Panc1 (cell line): ENCODE data around the gene ABLIM2. TPM values are rescaled to one million over a fixed set of nuclear protein-coding genes. Genes with fewer than 3 reads are reported as not detected.

Experiments used
- ATAC-seq: fragments of 200-7000 bp; cut with Tn5 transposase; 2 replicates; pipeline ENCODE4 v1.9.1; 2020; ENCODE audit warnings: mild to moderate bottlenecking, moderate library complexity
- BruUV-seq: library from RNA; stranded (reverse); fragments of 400-500 nt; replicated peaks from 2 replicates; lab custom pipeline; 2021; lab: Mats Ljungman, UMichigan
- CTCF ChIA-PET: fragments of 300-600 bp; sonication (Branson Sonifier 250); formaldehyde crosslinking; loops from one replicate; lab custom pipeline; 2022; ENCODE audit warnings: antibody characterized with exemption; lab: Charles Lee
- POLR2A ChIA-PET: fragments of 300-600 bp; sonication (Branson Sonifier 250); formaldehyde crosslinking; loops from one replicate; lab custom pipeline; 2022; ENCODE audit warnings: antibody characterized with exemption; lab: Charles Lee
- DNase-seq: peaks from one replicate; pipeline ENCODE4 v3.0.0-alpha.2; 2010; ENCODE audit warnings: low read depth, low spot score
- H3K27ac ChIP-seq: 2 replicates; pipeline ENCODE4 v1.5.1; 2011; ENCODE audit warnings: mild to moderate bottlenecking, low read length, inconsistent platforms
- H3K27me3 ChIP-seq: fragments of 200-500 bp; sonication (Bioruptor generic); 2 replicates; pipeline ENCODE4 v1.6.0; 2014; ENCODE audit warnings: low read length, inconsistent platforms; ENCODE audit not compliant: control insufficient read depth, insufficient read depth
- H3K36me3 ChIP-seq: fragments of 200-500 bp; sonication (Bioruptor generic); 2 replicates; pipeline ENCODE4 v1.5.1; 2014; ENCODE audit warnings: inconsistent platforms, mild to moderate bottlenecking, low read length, moderate library complexity; ENCODE audit not compliant: control insufficient read depth, insufficient read depth
- H3K4me1 ChIP-seq: 2 replicates; pipeline ENCODE4 v1.5.1; 2011; ENCODE audit warnings: inconsistent platforms, mild to moderate bottlenecking, low read length, moderate library complexity; ENCODE audit not compliant: control insufficient read depth, insufficient read depth
- H3K4me3 ChIP-seq, 2 experiments: 2 replicates each; pipeline ENCODE4 v1.5.1; 2011 to 2012; ENCODE audit warnings: low read depth in 2 of 2, low read length in 2 of 2, mild to moderate bottlenecking in 2 of 2, inconsistent platforms in 1 of 2, moderate library complexity in 1 of 2
- H3K9me3 ChIP-seq: fragments of 200-500 bp; sonication (Bioruptor generic); 2 replicates; pipeline ENCODE4 v1.5.1; 2014; ENCODE audit warnings: low read depth, mild to moderate bottlenecking, inconsistent platforms, low read length, moderate library complexity; ENCODE audit not compliant: control insufficient read depth, insufficient read depth
- CTCF ChIP-seq: fragments of 450-650 bp; IDR thresholded peaks from 2 replicates; pipeline ENCODE4 v1.5.1; 2017; ENCODE audit warnings: mild to moderate bottlenecking
- POLR2AphosphoS5 ChIP-seq: IDR thresholded peaks from 2 replicates; pipeline ENCODE4 v1.6.1; 2012; ENCODE audit warnings: mild to moderate bottlenecking, low read depth, low read length, moderate library complexity
- REST ChIP-seq, 2 experiments: IDR thresholded peaks; 2 replicates each; pipeline ENCODE4 v1.6.1; 2011 to 2012; ENCODE audit warnings: low read depth in 2 of 2, control low read depth in 1 of 2, low read length in 1 of 2, mild to moderate bottlenecking in 1 of 2, moderate library complexity in 1 of 2; ENCODE audit not compliant: insufficient read depth in 1 of 2
- SIN3A ChIP-seq: IDR thresholded peaks from 2 replicates; pipeline ENCODE4 v1.6.1; 2012; ENCODE audit warnings: low read depth, mild to moderate bottlenecking, low read length, moderate library complexity, borderline replicate concordance; ENCODE audit not compliant: insufficient read depth
- TCF7L2 ChIP-seq: IDR thresholded peaks from 2 replicates; pipeline ENCODE4 v1.6.1; 2011; ENCODE audit warnings: mild to moderate bottlenecking, low read depth, low read length, inconsistent platforms
- in situ Hi-C: cut with HindIII; loops from 2 replicates; pipeline ENCODE4 v1.10.0; 2016; ENCODE audit warnings: low sequenced_read_pairs, low pct_unique_long_range_greater_than_20kb
- intact Hi-C: fragments of 100-400 bp; cut with micrococcal nuclease; formaldehyde crosslinking; loops from one replicate; pipeline ENCODE4 v1.10.0; 2022; ENCODE audit not compliant: unreplicated experiment
- total RNA-seq: library from RNA; stranded (reverse); gene quantifications from one replicate; pipeline ENCODE4 v1.2.1, GENCODE V29; 2021; ENCODE audit not compliant: unreplicated experiment

The ABLIM2 gene
- total RNA-seq, 1 experiment from 2014 or later, result 0.64 TPM

GRCh38 chr4:8033829-8034528 lies 124.6 kb downstream of the ABLIM2 start:
- TF ChIP-seq CTCF (no peak), REST (IDR thresholded peaks at IDR 0.05; ENCODE audit: insufficient read depth in 1 of 2, low read depth in 2 of 2, low read length in 1 of 2) (no peak), TCF7L2 (no peak), SIN3A (no peak), POLR2AphosphoS5 (no peak)
- Histone ChIP-seq H3K27ac (no peak overlapping the region), H3K36me3 (no peaks in the 10 kb centered on the region), H3K4me1 (no peaks in the 10 kb centered on the region; the same call in 1 of the 2 replicates), H3K27me3 (no peaks in the 10 kb centered on the region), H3K9me3 (no peaks in the 10 kb centered on the region), H3K4me3 (no peak overlapping the region)
- no TSS peak for BruUV-seq
- intact Hi-C loops (no loop called here), in situ Hi-C loops (no loop called here)
- ChIA-PET CTCF (no interaction called here), POLR2A (interaction anchor here (0.6 kb wide), 1 partner anchor 17 kb away, joined by 4 read pairs; no protein-coding TSS in a partner anchor)
- DNase-seq (no peak), ATAC-seq (no peak)

- CTCF ChIA-PET, result no interaction called here
- peak; percentile 68 for ATAC-seq
Observed at GRCh38 chr4:8033067-8033755, 125.4 kb downstream of the ABLIM2 start.

More at GRCh38 chr4:8033067-8033755, 125.4 kb downstream of the ABLIM2 start:
- POLR2A ChIA-PET, result interaction anchor here (0.6 kb wide), 1 partner anchor 18 kb away, joined by 4 read pairs; no protein-coding TSS in a partner anchor
- H3K27me3 ChIP-seq, result no peaks in the 10 kb centered on the region
- H3K27ac ChIP-seq, result no peak overlapping the region
- no peaks in the 10 kb centered on the region for H3K36me3 ChIP-seq
- in situ Hi-C loops, result no loop called here
- no TSS peak for BruUV-seq
- intact Hi-C loops, result no loop called here
- no peaks in the 10 kb centered on the region for H3K9me3 ChIP-seq
- H3K4me3 ChIP-seq, result no peak overlapping the region
- DNase-seq, result no peak
- TF ChIP-seq POLR2AphosphoS5, result no peak
- TF ChIP-seq TCF7L2, result no peak
- no peak for TF ChIP-seq REST (IDR thresholded peaks at IDR 0.05; ENCODE audit: insufficient read depth in 1 of 2, low read depth in 2 of 2, low read length in 1 of 2)
- TF ChIP-seq CTCF, result no peak
- no peak for TF ChIP-seq SIN3A
- no peaks in the 10 kb centered on the region; the same call in 1 of the 2 replicates for H3K4me1 ChIP-seq
